IMR-90 (cell line): ENCODE results near the gene AGK. TPM values are rescaled to one million over a fixed set of nuclear protein-coding genes. Genes with fewer than 3 reads are reported as not detected.

Experiments
- ATAC-seq: fragments of 200-7000 bp; cut with Tn5 transposase; 2 replicates; pipeline ENCODE4 v1.9.1; 2020; ENCODE audit warnings: low read depth, mild to moderate bottlenecking, moderate library complexity
- BruUV-seq: library from RNA; stranded (reverse); fragments of 400-500 nt; replicated peaks from 2 replicates; lab custom pipeline; 2021; lab: Mats Ljungman, UMichigan
- CTCF ChIA-PET: fragments of 300-600 bp; formaldehyde crosslinking; extraction: SDS; loops from one replicate; lab custom pipeline; 2021; ENCODE audit warnings: antibody characterized with exemption; lab: Yijun Ruan, JAX
- POLR2A ChIA-PET: fragments of 300-600 bp; sonication (Branson Sonifier 250); formaldehyde crosslinking; loops from one replicate; lab custom pipeline; 2022; ENCODE audit warnings: antibody characterized with exemption; ENCODE audit not compliant: unreplicated experiment; lab: Charles Lee
- DNase-seq: peaks from one replicate; pipeline ENCODE4 v3.0.0; 2013
- H2AFZ ChIP-seq: replicated peaks from 2 replicates; pipeline ENCODE3; 2013; ENCODE audit warnings: low read length, mild to moderate bottlenecking; ENCODE audit not compliant: poor library complexity
- H2AK5ac ChIP-seq: 2 replicates; pipeline ENCODE4 v1.6.1; 2013; ENCODE audit warnings: low read depth, low read length, inconsistent platforms
- H2AK9ac ChIP-seq: replicated peaks from 2 replicates; pipeline ENCODE3; 2013; ENCODE audit warnings: mild to moderate bottlenecking, low read depth, low read length, moderate library complexity; ENCODE audit not compliant: poor library complexity
- H2BK120ac ChIP-seq: 2 replicates; pipeline ENCODE4 v1.6.1; 2013; ENCODE audit warnings: low read depth, low read length, inconsistent platforms
- H2BK15ac ChIP-seq: 3 replicates; pipeline ENCODE4 v1.6.1; 2013; ENCODE audit warnings: low read depth, low read length, inconsistent platforms
- H2BK20ac ChIP-seq: 2 replicates; pipeline ENCODE4 v1.6.1; 2013; ENCODE audit warnings: low read depth, mild to moderate bottlenecking, inconsistent platforms, low read length, moderate library complexity
- H2BK5ac ChIP-seq: 2 replicates; pipeline ENCODE4 v1.6.1; 2013; ENCODE audit warnings: mild to moderate bottlenecking, low read depth, low read length, inconsistent platforms; ENCODE audit not compliant: poor library complexity, severe bottlenecking
- H3K14ac ChIP-seq: replicated peaks from 2 replicates; pipeline ENCODE4 v1.6.1; 2013; ENCODE audit warnings: low read depth, low read length, inconsistent platforms
- H3K18ac ChIP-seq: 2 replicates; pipeline ENCODE4 v1.6.1; 2013; ENCODE audit warnings: low read depth, low read length, control low read depth
- H3K23ac ChIP-seq: 2 replicates; pipeline ENCODE4 v1.6.1; 2013; ENCODE audit warnings: low read depth, low read length, inconsistent platforms
- H3K27ac ChIP-seq: 2 replicates; pipeline ENCODE4 v1.5.1; 2013; ENCODE audit warnings: mild to moderate bottlenecking, control low read depth, low read length; ENCODE audit not compliant: insufficient read depth
- H3K27me3 ChIP-seq: 2 replicates; pipeline ENCODE4 v1.6.1; 2013; ENCODE audit warnings: low read length; ENCODE audit not compliant: control insufficient read depth, insufficient read depth
- H3K36me3 ChIP-seq: 2 replicates; pipeline ENCODE4 v1.6.1; 2013; ENCODE audit warnings: low read length, mixed read lengths; ENCODE audit not compliant: control insufficient read depth, insufficient read depth
- H3K4ac ChIP-seq: 2 replicates; pipeline ENCODE4 v1.6.1; 2013; ENCODE audit warnings: low read depth, low read length, inconsistent platforms
- H3K4me1 ChIP-seq: 2 replicates; pipeline ENCODE4 v1.6.1; 2013; ENCODE audit warnings: low read length, mixed read lengths; ENCODE audit not compliant: control insufficient read depth, insufficient read depth
- H3K4me2 ChIP-seq: 2 replicates; pipeline ENCODE4 v1.6.1; 2013; ENCODE audit warnings: low read depth, mild to moderate bottlenecking, control low read depth, low read length, moderate library complexity
- H3K4me3 ChIP-seq: 2 replicates; pipeline ENCODE4 v1.5.1; 2013; ENCODE audit warnings: low read depth, mild to moderate bottlenecking, control low read depth, low read length, moderate library complexity; ENCODE audit not compliant: insufficient read depth
- H3K56ac ChIP-seq: 2 replicates; pipeline ENCODE4 v1.6.1; 2013; ENCODE audit warnings: low read length, inconsistent platforms; ENCODE audit not compliant: insufficient read depth; ENCODE audit errors: extremely low read depth
- H3K79me1 ChIP-seq, 2 experiments: 2 replicates each; pipeline ENCODE4 v1.6.1; 2013; ENCODE audit warnings: low read length in 2 of 2, inconsistent platforms in 1 of 2, low read depth in 1 of 2
- H3K9ac ChIP-seq: 2 replicates; pipeline ENCODE4 v1.6.1; 2013; ENCODE audit warnings: low read depth, low read length, control low read depth
- H3K9me1 ChIP-seq: 2 replicates; pipeline ENCODE4 v1.6.1; 2013; ENCODE audit warnings: low read length, inconsistent platforms; ENCODE audit not compliant: insufficient read depth
- H3K9me3 ChIP-seq: 2 replicates; pipeline ENCODE4 v1.6.1; 2013; ENCODE audit warnings: low read length; ENCODE audit not compliant: control insufficient read depth, insufficient read depth
- H4K20me1 ChIP-seq: 2 replicates; pipeline ENCODE4 v1.6.1; 2013; ENCODE audit warnings: low read length, inconsistent platforms; ENCODE audit not compliant: insufficient read depth
- H4K5ac ChIP-seq: 2 replicates; pipeline ENCODE4 v1.6.1; 2013; ENCODE audit warnings: mild to moderate bottlenecking, low read depth, low read length, control low read depth
- H4K8ac ChIP-seq, 2 experiments: 2 replicates each; pipeline ENCODE4 v1.6.1; 2013; ENCODE audit warnings: low read depth in 2 of 2, low read length in 2 of 2, control low read depth in 1 of 2, inconsistent platforms in 1 of 2
- H4K91ac ChIP-seq: 2 replicates; pipeline ENCODE4 v1.6.1; 2013; ENCODE audit warnings: low read depth, low read length, inconsistent platforms; ENCODE audit not compliant: insufficient read depth
- CHD1 ChIP-seq: IDR thresholded peaks from 2 replicates; pipeline ENCODE4 v1.6.1; 2012; ENCODE audit warnings: low read depth, low read length, improper control_type of control experiment
- FOS ChIP-seq: fragments of 150-350 bp; IDR thresholded peaks from 2 replicates; pipeline ENCODE4 v1.6.1; 2016; ENCODE audit warnings: low read depth, low read length
- MXI1 ChIP-seq: IDR thresholded peaks from 2 replicates; pipeline ENCODE4 v1.6.1; 2012; ENCODE audit warnings: low read depth, mild to moderate bottlenecking, low read length, moderate library complexity, borderline replicate concordance
- POLR2A ChIP-seq: IDR thresholded peaks from 2 replicates; pipeline ENCODE4 v1.6.1; 2012; ENCODE audit warnings: mild to moderate bottlenecking, low read depth, low read length
- WGBS, 2 experiments: methylation state at CpG; one replicate each; pipeline versions ENCODE4 v1.1.5 to v1.1.7; 2013; ENCODE audit warnings: missing lambda C conversion rate in 2 of 2; ENCODE audit not compliant: insufficient read length in 1 of 2; ENCODE audit errors: extremely low coverage in 2 of 2; 5-methylcytosine and 5-hydroxymethylcytosine counted together
- dilution Hi-C: fragments of 300-500 bp; cut with HindIII; formaldehyde crosslinking; loops from one replicate; pipeline ENCODE4 v1.14.3; 2018; ENCODE audit warnings: low sequenced_read_pairs; ENCODE audit not compliant: unreplicated experiment
- in situ Hi-C: fragments of 300-500 bp; cut with MboI; formaldehyde crosslinking; loops from 3 replicates; pipeline ENCODE4 v1.14.3; 2019; ENCODE audit warnings: low sequenced_read_pairs, inconsistent platforms, mixed read lengths
- intact Hi-C: fragments of 100-400 bp; cut with micrococcal nuclease; formaldehyde crosslinking; loops from 2 replicates; pipeline ENCODE4 v1.10.0; 2022
- polyA plus RNA-seq, 3 experiments: library from polyadenylated mRNA; depleted of rRNA; stranded (reverse); fragments of >200 nt; gene quantifications; 2 replicates each; pipeline ENCODE4 v1.2.3, GENCODE V29; 2012; ENCODE audit warnings: low replicate concordance in 1 of 3
- total RNA-seq: library from RNA; depleted of rRNA; stranded (reverse); fragments of >200 nt; gene quantifications from 2 replicates; pipeline ENCODE4 v1.2.3, GENCODE V29; 2012

Gene AGK
- total and polyA plus RNA-seq, 2 of the 4 experiments (the other 2 are of a cell fraction): 35.5 to 37.3 TPM

GRCh38 chr7:141567432-141567831, 16.2 kb downstream of the AGK start:
- H2BK20ac ChIP-seq: no peak overlapping the region
- CTCF ChIA-PET: interaction anchor here (0.6 kb wide), 1 partner anchor 654 kb away, joined by 4 read pairs; no protein-coding TSS in a partner anchor
- no peak for DNase-seq
- H3K18ac ChIP-seq: no peak overlapping the region
- dilution Hi-C loops: no loop called here
- no peak overlapping the region for H3K14ac ChIP-seq
- H3K4me2 ChIP-seq: no peak overlapping the region
- H3K9me3 ChIP-seq: no peaks in the 10 kb centered on the region
- no peak overlapping the region for H3K9ac ChIP-seq
- no peak overlapping the region for H3K23ac ChIP-seq
- H3K56ac ChIP-seq: no peak overlapping the region
- H3K4ac ChIP-seq: no peak overlapping the region
- H3K4me3 ChIP-seq: no peak overlapping the region
- peaks cover 5 to 6% of the 10 kb centered on the region in 2 experiments; a peak in 3 of 4 replicates for H3K79me1 ChIP-seq
- H3K9me1 ChIP-seq: no peaks in the 10 kb centered on the region
- BruUV-seq: no TSS peak
- H4K5ac ChIP-seq: no peak overlapping the region
- H2AFZ ChIP-seq: no peak overlapping the region
- no peak overlapping the region for H2BK15ac ChIP-seq
- no peak for ATAC-seq
- H2BK5ac ChIP-seq: no peak overlapping the region
- H4K20me1 ChIP-seq: no peaks in the 10 kb centered on the region; the same call in 1 of the 2 replicates
- POLR2A ChIA-PET: no interaction called here
- in situ Hi-C loops: no loop called here
- H3K27me3 ChIP-seq: no peaks in the 10 kb centered on the region
- H2BK120ac ChIP-seq: no peak overlapping the region
- no peak overlapping the region for H3K27ac ChIP-seq
- no peak overlapping the region for H4K8ac ChIP-seq
- H3K4me1 ChIP-seq: no peaks in the 10 kb centered on the region
- no peak overlapping the region for H2AK9ac ChIP-seq
- intact Hi-C loops: no loop called here
- peaks cover 12% of the 10 kb centered on the region for H3K36me3 ChIP-seq
- H2AK5ac ChIP-seq: no peak overlapping the region
- no peak for TF ChIP-seq FOS
- no peak for TF ChIP-seq CHD1
- TF ChIP-seq MXI1: no peak
- no peak for TF ChIP-seq POLR2A
- no CpG with 5 or more reads among the region's 1 CpG for WGBS, 2 experiments
- no peak overlapping the region for H4K91ac ChIP-seq
